ENCODE results near the gene MAST2.

The MAST2 gene

GRCh38 chr1:45982359-45982758 is 178.9 kb downstream of the MAST2 start:
- DNase-seq (ENCODE audit: low read depth) = no peak

- no peak for DNase-seq (ENCODE audit: low read depth)
Measured at GRCh38 chr1:45983967-45984366, 180.6 kb downstream of the MAST2 start.

GRCh38 chr1:45987204-45987603 is 183.8 kb downstream of the MAST2 start:
- no peak for DNase-seq (ENCODE audit: low read depth)

- no peak for DNase-seq (ENCODE audit: low read depth)
Measured at GRCh38 chr1:45989249-45989648, 185.8 kb downstream of the MAST2 start.

GRCh38 chr1:45994423-45994822 is 191.0 kb downstream of the MAST2 start:
- no peak for DNase-seq (ENCODE audit: low read depth)

- no peak for DNase-seq (ENCODE audit: low read depth)
Measured at GRCh38 chr1:45995298-45995697, 191.9 kb downstream of the MAST2 start.

GRCh38 chr1:45998020-45998617 is 194.7 kb downstream of the MAST2 start:
- DNase-seq (ENCODE audit: low read depth) = no peak

GRCh38 chr1:45999507-45999906 is 196.1 kb downstream of the MAST2 start:
- DNase-seq (ENCODE audit: low read depth) = no peak

GRCh38 chr1:46001081-46001785 is 197.8 kb downstream of the MAST2 start:
- DNase-seq (ENCODE audit: low read depth) = no peak

- no peak for DNase-seq (ENCODE audit: low read depth)
Measured at GRCh38 chr1:46002551-46003150, 199.2 kb downstream of the MAST2 start.

- no peak for DNase-seq (ENCODE audit: low read depth)
Measured at GRCh38 chr1:46003315-46003714, 199.9 kb downstream of the MAST2 start.

- DNase-seq (ENCODE audit: low read depth) = no peak
Measured at GRCh38 chr1:46004492-46004891, 201.1 kb downstream of the MAST2 start.

- no peak for DNase-seq (ENCODE audit: low read depth)
Measured at GRCh38 chr1:46005594-46005993, 202.2 kb downstream of the MAST2 start.

GRCh38 chr1:46008585-46008984 is 205.2 kb downstream of the MAST2 start:
- no peak for DNase-seq (ENCODE audit: low read depth)

- no peak for DNase-seq (ENCODE audit: low read depth)
Measured at GRCh38 chr1:46010611-46011010, 207.2 kb downstream of the MAST2 start.

- no peak for DNase-seq (ENCODE audit: low read depth)
Measured at GRCh38 chr1:46011121-46011695, 207.8 kb downstream of the MAST2 start.

- no peak for DNase-seq (ENCODE audit: low read depth)
Measured at GRCh38 chr1:46012236-46012635, 208.8 kb downstream of the MAST2 start.

GRCh38 chr1:46013581-46013980 is 210.2 kb downstream of the MAST2 start:
- DNase-seq (ENCODE audit: low read depth) = no peak

- DNase-seq (ENCODE audit: low read depth) = no peak
Measured at GRCh38 chr1:46017876-46018503, 214.6 kb downstream of the MAST2 start.

GRCh38 chr1:46019348-46019747 is 215.9 kb downstream of the MAST2 start:
- no peak for DNase-seq (ENCODE audit: low read depth)

- no peak for DNase-seq (ENCODE audit: low read depth)
Measured at GRCh38 chr1:46020010-46020409, 216.6 kb downstream of the MAST2 start.

Data from CMK (cell line).